WTC11 (cell line): ENCODE results near the gene TFF2. TPM values are rescaled to one million over a fixed set of nuclear protein-coding genes. Genes with fewer than 3 reads are reported as not detected.

Source experiments
- ATAC-seq: fragments of 200-7000 bp; cut with Tn5 transposase; 2 replicates; pipeline ENCODE4 v1.10.0; 2021; ENCODE audit warnings: mild to moderate bottlenecking, moderate library complexity
- CTCF ChIA-PET: fragments of 300-600 bp; sonication (Branson Sonifier 250); formaldehyde crosslinking; loops from one replicate; lab custom pipeline; 2021; ENCODE audit warnings: antibody characterized with exemption; lab: Charles Lee
- POLR2A ChIA-PET: fragments of 350-600 bp; sonication (Branson Sonifier 250); formaldehyde crosslinking; loops from one replicate; lab custom pipeline; 2021; ENCODE audit warnings: antibody characterized with exemption; lab: Charles Lee
- DNase-seq: peaks from one replicate; pipeline ENCODE4 v3.0.0; 2021; ENCODE audit warnings: low spot score
- H3K27ac Mint-ChIP-seq: 2 replicates; pipeline ENCODE4 v1.8.0; 2021; ENCODE audit warnings: mixed read lengths
- H3K27me3 Mint-ChIP-seq: 2 replicates; pipeline ENCODE4 v1.8.0; 2021; ENCODE audit warnings: low read depth, mild to moderate bottlenecking, moderate library complexity, mixed read lengths
- H3K36me3 Mint-ChIP-seq: 2 replicates; pipeline ENCODE4 v1.8.0; 2021; ENCODE audit warnings: mixed read lengths
- H3K4me1 Mint-ChIP-seq: 2 replicates; pipeline ENCODE4 v1.8.0; 2022; ENCODE audit warnings: mixed read lengths
- H3K4me3 Mint-ChIP-seq: 2 replicates; pipeline ENCODE4 v1.8.0; 2021; ENCODE audit warnings: mild to moderate bottlenecking, moderate library complexity, mixed read lengths
- H3K9me3 Mint-ChIP-seq: 2 replicates; pipeline ENCODE4 v1.8.0; 2021; ENCODE audit warnings: mixed read lengths
- CBFB ChIP-seq: sonication (generic); formaldehyde crosslinking; IDR thresholded peaks from 2 replicates; pipeline ENCODE4 v1.8.1; 2022; ENCODE audit warnings: mild to moderate bottlenecking, low read depth, missing genetic modification reagents
- ESRRA ChIP-seq: sonication (generic); formaldehyde crosslinking; IDR thresholded peaks from 2 replicates; pipeline ENCODE4 v1.8.1; 2022; ENCODE audit warnings: mild to moderate bottlenecking, missing genetic modification reagents, borderline replicate concordance
- ETV6 ChIP-seq: sonication (generic); formaldehyde crosslinking; IDR thresholded peaks from 2 replicates; pipeline ENCODE4 v1.8.1; 2022; ENCODE audit warnings: mild to moderate bottlenecking, missing genetic modification reagents
- FOXJ3 ChIP-seq: sonication (generic); formaldehyde crosslinking; IDR thresholded peaks from 2 replicates; pipeline ENCODE4 v1.9.0; 2021; ENCODE audit warnings: missing genetic modification reagents, mild to moderate bottlenecking, borderline replicate concordance
- FOXP1 ChIP-seq: sonication (generic); formaldehyde crosslinking; IDR thresholded peaks from 2 replicates; pipeline ENCODE4 v1.8.0; 2022; ENCODE audit warnings: missing genetic modification reagents, mild to moderate bottlenecking, moderate library complexity, borderline replicate concordance
- IRF2 ChIP-seq: sonication (generic); formaldehyde crosslinking; IDR thresholded peaks from 2 replicates; pipeline ENCODE4 v1.8.0; 2022; ENCODE audit warnings: low read depth, missing genetic modification reagents, borderline replicate concordance
- NFYB ChIP-seq: sonication (generic); formaldehyde crosslinking; conservative IDR thresholded peaks from 2 replicates; pipeline ENCODE4 v1.8.0; 2022; ENCODE audit warnings: low read depth, missing genetic modification reagents
- NR2C2 ChIP-seq: sonication (generic); formaldehyde crosslinking; IDR thresholded peaks from 2 replicates; pipeline ENCODE4 v1.8.0; 2022; ENCODE audit warnings: mild to moderate bottlenecking, missing genetic modification reagents
- SMAD3 ChIP-seq: sonication (generic); formaldehyde crosslinking; IDR thresholded peaks from 2 replicates; pipeline ENCODE4 v1.8.0; 2022; ENCODE audit warnings: missing genetic modification reagents, mild to moderate bottlenecking, borderline replicate concordance
- SOX15 ChIP-seq: fragments of 250-450 bp; sonication (Bioruptor Pico); IDR thresholded peaks from 2 replicates; pipeline ENCODE4 v1.9.0; 2021; ENCODE audit warnings: mild to moderate bottlenecking
- SP1 ChIP-seq: sonication (generic); formaldehyde crosslinking; conservative IDR thresholded peaks from 2 replicates; pipeline ENCODE4 v1.8.1; 2022; ENCODE audit warnings: missing genetic modification reagents
- TCF7 ChIP-seq: sonication (generic); formaldehyde crosslinking; IDR thresholded peaks from 2 replicates; pipeline ENCODE4 v1.8.0; 2022; ENCODE audit warnings: mild to moderate bottlenecking, low read depth, missing genetic modification reagents, moderate library complexity
- TEAD1 ChIP-seq: sonication (generic); formaldehyde crosslinking; IDR thresholded peaks from 2 replicates; pipeline ENCODE4 v1.8.0; 2022; ENCODE audit warnings: mild to moderate bottlenecking, missing genetic modification reagents
- TP53 ChIP-seq: sonication (generic); formaldehyde crosslinking; IDR thresholded peaks from 2 replicates; pipeline ENCODE4 v1.8.1; 2023; ENCODE audit warnings: mild to moderate bottlenecking, missing genetic modification reagents
- ZNF121 ChIP-seq: sonication (generic); formaldehyde crosslinking; IDR thresholded peaks from 2 replicates; pipeline ENCODE4 v1.8.0; 2023; ENCODE audit warnings: missing genetic modification reagents
- ZNF138 ChIP-seq: sonication (generic); formaldehyde crosslinking; conservative IDR thresholded peaks from 2 replicates; pipeline ENCODE4 v1.8.1; 2022; ENCODE audit warnings: mild to moderate bottlenecking, moderate library complexity, missing genetic modification reagents
- ZNF232 ChIP-seq: sonication (generic); formaldehyde crosslinking; IDR thresholded peaks from 2 replicates; pipeline ENCODE4 v1.8.0; 2022; ENCODE audit warnings: mild to moderate bottlenecking, missing genetic modification reagents
- ZNF396 ChIP-seq: fragments of 250-450 bp; sonication (Bioruptor Pico); IDR thresholded peaks from 2 replicates; pipeline ENCODE4 v1.8.0; 2021; ENCODE audit warnings: mild to moderate bottlenecking, moderate library complexity, borderline replicate concordance
- ZNF423 ChIP-seq: fragments of 250-450 bp; sonication (Bioruptor Pico); IDR thresholded peaks from 2 replicates; pipeline ENCODE4 v2.1.2; 2022; ENCODE audit warnings: mild to moderate bottlenecking, moderate library complexity
- total RNA-seq: library from RNA; stranded (reverse); gene quantifications from 3 replicates; pipeline ENCODE4 v1.2.3, GENCODE V29; 2021
- TF ChIP-seq, protein P1 (sequence below): sonication (generic); formaldehyde crosslinking; IDR thresholded peaks from 2 replicates; pipeline ENCODE4 v1.8.1; 2022; ENCODE audit warnings: low read depth, missing genetic modification reagents, borderline replicate concordance
- TF ChIP-seq, protein P2 (sequence below): sonication (generic); formaldehyde crosslinking; IDR thresholded peaks from 2 replicates; pipeline ENCODE4 v1.8.1; 2023; ENCODE audit warnings: mild to moderate bottlenecking, missing genetic modification reagents, moderate library complexity
- TF ChIP-seq, protein P3 (sequence below): fragments of 200-600 bp; IDR thresholded peaks from 2 replicates; pipeline ENCODE4 v1.8.0; 2022; ENCODE audit warnings: antibody characterized with exemption
- TF ChIP-seq, protein P4 (sequence below): sonication (generic); formaldehyde crosslinking; IDR thresholded peaks from 2 replicates; pipeline ENCODE4 v1.8.0; 2022; ENCODE audit warnings: mild to moderate bottlenecking, missing genetic modification reagents
- TF ChIP-seq, protein P5 (sequence below): fragments of 250-450 bp; sonication (Bioruptor Pico); IDR thresholded peaks from 2 replicates; pipeline ENCODE4 v1.9.0; 2021; ENCODE audit warnings: mild to moderate bottlenecking
- TF ChIP-seq, protein P6 (sequence below): sonication (generic); formaldehyde crosslinking; IDR thresholded peaks from 2 replicates; pipeline ENCODE4 v1.8.0; 2023; ENCODE audit warnings: missing genetic modification reagents
- TF ChIP-seq, protein P7 (sequence below): fragments of 250-450 bp; sonication (Bioruptor Pico); IDR thresholded peaks from 2 replicates; pipeline ENCODE4 v1.9.0; 2021; ENCODE audit warnings: mild to moderate bottlenecking

The TFF2 gene
- total RNA-seq, 1 experiment from 2014 or later: 0.33 TPM

DNA sequence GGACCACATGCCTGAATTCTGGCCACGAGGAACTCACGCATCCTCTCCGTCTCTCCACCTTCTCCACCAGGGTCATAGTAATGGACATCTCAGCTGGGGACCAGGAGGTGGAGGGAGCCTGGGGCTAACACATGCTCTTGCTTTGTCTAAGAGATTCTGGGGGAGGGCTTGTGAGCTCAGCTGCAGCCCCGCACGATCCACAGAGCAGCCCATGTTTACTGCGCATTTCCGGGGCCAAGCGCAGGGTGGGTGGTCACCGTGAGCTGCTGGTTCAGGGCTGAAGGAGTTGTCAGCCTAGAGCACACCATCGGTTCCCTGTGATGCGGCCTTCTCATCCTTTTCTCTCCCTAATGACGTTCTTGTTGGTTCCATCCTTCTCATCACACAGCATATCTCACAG lies 7.5 kb upstream of the TFF2 start (continued):
- no peak for TF ChIP-seq ZNF232 (CRISPR knock-in tag)
- TF ChIP-seq SP1 (CRISPR knock-in tag): no peak
- no peak for TF ChIP-seq ETV6
- no peak for TF ChIP-seq NR2C2 (CRISPR knock-in tag)

DNA sequence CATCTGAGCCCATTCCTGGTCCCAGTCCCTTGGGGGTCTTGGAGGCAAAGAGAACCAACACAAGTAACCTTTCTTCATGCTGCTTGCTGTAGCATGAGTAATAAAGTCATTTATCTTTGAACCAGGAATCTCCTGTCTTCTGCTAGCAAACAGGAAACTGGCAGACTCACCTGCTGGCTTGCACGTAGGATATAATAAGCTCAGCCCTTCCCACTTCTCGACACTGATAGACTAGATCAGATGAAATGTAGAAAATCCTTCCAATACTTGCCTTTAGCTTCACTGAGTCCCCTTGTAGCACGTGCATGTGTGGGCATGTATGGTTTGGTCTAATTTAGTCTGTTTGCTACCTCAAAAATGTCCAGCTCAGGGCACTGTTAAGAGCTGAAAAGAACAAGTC lies 6.5 kb upstream of the TFF2 start:
- H3K27ac Mint-ChIP-seq: no peak overlapping the region
- H3K4me3 Mint-ChIP-seq: no peak overlapping the region
- DNase-seq: no peak
- H3K4me1 Mint-ChIP-seq: no peaks in the 10 kb centered on the region
- TF ChIP-seq ESRRA: no peak
- TF ChIP-seq, protein P1, sequence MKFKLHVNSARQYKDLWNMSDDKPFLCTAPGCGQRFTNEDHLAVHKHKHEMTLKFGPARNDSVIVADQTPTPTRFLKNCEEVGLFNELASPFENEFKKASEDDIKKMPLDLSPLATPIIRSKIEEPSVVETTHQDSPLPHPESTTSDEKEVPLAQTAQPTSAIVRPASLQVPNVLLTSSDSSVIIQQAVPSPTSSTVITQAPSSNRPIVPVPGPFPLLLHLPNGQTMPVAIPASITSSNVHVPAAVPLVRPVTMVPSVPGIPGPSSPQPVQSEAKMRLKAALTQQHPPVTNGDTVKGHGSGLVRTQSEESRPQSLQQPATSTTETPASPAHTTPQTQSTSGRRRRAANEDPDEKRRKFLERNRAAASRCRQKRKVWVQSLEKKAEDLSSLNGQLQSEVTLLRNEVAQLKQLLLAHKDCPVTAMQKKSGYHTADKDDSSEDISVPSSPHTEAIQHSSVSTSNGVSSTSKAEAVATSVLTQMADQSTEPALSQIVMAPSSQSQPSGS (CRISPR knock-in tag): no peak
- no peak for TF ChIP-seq TP53 (CRISPR knock-in tag)
- TF ChIP-seq ZNF423 (CRISPR knock-in tag): no peak
- no peak for TF ChIP-seq CBFB (CRISPR knock-in tag)
- no peak for TF ChIP-seq ZNF138 (CRISPR knock-in tag)
- no peak for TF ChIP-seq ZNF232 (CRISPR knock-in tag)
- TF ChIP-seq TEAD1: no peak
- no peak for TF ChIP-seq NFYB
- no peak for TF ChIP-seq FOXP1 (CRISPR knock-in tag)
- TF ChIP-seq, protein P2, sequence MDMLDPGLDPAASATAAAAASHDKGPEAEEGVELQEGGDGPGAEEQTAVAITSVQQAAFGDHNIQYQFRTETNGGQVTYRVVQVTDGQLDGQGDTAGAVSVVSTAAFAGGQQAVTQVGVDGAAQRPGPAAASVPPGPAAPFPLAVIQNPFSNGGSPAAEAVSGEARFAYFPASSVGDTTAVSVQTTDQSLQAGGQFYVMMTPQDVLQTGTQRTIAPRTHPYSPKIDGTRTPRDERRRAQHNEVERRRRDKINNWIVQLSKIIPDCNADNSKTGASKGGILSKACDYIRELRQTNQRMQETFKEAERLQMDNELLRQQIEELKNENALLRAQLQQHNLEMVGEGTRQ: no peak
- TF ChIP-seq, protein P3, sequence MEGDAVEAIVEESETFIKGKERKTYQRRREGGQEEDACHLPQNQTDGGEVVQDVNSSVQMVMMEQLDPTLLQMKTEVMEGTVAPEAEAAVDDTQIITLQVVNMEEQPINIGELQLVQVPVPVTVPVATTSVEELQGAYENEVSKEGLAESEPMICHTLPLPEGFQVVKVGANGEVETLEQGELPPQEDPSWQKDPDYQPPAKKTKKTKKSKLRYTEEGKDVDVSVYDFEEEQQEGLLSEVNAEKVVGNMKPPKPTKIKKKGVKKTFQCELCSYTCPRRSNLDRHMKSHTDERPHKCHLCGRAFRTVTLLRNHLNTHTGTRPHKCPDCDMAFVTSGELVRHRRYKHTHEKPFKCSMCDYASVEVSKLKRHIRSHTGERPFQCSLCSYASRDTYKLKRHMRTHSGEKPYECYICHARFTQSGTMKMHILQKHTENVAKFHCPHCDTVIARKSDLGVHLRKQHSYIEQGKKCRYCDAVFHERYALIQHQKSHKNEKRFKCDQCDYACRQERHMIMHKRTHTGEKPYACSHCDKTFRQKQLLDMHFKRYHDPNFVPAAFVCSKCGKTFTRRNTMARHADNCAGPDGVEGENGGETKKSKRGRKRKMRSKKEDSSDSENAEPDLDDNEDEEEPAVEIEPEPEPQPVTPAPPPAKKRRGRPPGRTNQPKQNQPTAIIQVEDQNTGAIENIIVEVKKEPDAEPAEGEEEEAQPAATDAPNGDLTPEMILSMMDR: no peak
- no peak for TF ChIP-seq IRF2 (CRISPR knock-in tag)
- no peak for TF ChIP-seq TCF7
- TF ChIP-seq, protein P4, sequence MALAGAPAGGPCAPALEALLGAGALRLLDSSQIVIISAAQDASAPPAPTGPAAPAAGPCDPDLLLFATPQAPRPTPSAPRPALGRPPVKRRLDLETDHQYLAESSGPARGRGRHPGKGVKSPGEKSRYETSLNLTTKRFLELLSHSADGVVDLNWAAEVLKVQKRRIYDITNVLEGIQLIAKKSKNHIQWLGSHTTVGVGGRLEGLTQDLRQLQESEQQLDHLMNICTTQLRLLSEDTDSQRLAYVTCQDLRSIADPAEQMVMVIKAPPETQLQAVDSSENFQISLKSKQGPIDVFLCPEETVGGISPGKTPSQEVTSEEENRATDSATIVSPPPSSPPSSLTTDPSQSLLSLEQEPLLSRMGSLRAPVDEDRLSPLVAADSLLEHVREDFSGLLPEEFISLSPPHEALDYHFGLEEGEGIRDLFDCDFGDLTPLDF: no peak
- TF ChIP-seq, protein P5, sequence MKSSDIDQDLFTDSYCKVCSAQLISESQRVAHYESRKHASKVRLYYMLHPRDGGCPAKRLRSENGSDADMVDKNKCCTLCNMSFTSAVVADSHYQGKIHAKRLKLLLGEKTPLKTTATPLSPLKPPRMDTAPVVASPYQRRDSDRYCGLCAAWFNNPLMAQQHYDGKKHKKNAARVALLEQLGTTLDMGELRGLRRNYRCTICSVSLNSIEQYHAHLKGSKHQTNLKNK: no peak
- no peak for TF ChIP-seq SOX15 (CRISPR knock-in tag)
- ATAC-seq: no peak
- POLR2A ChIA-PET: no interaction called here
- peaks cover 12% of the 10 kb centered on the region for H3K36me3 Mint-ChIP-seq
- H3K27me3 Mint-ChIP-seq: no peaks in the 10 kb centered on the region; the same call in 1 of the 2 replicates
- H3K9me3 Mint-ChIP-seq: peaks cover 41% of the 10 kb centered on the region
- CTCF ChIA-PET: interaction anchor here (1.0 to 2.0 kb wide), 3 partner anchors 19 to 48 kb away, joined by 4 read pairs; no protein-coding TSS in a partner anchor

DNA sequence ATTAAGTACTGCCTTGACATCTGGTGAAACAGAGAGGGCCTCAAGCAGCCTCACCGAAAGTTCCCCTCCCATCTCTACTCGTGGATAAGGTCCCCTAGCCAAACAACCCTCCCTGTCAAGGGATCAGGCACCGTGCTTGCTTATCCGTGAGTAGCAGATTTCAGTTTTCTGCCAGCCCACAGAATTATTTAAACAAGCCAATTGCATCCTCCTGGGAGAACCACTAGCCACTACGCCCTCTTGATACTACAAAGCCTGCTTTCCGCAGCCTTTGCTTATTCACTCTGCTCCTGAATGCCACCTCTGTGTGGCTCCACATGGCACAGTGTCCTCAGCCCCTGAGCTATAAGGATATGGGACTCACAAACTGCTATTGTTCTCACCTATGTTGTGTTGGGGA lies 5.9 kb upstream of the TFF2 start:
- Mint-ChIP-seq H3K36me3 (peaks cover 12% of the 10 kb centered on the region), H3K27me3 (no peaks in the 10 kb centered on the region; the same call in 1 of the 2 replicates), H3K27ac (no peak overlapping the region), H3K4me3 (no peak overlapping the region), H3K4me1 (no peaks in the 10 kb centered on the region), H3K9me3 (peaks cover 41% of the 10 kb centered on the region)
- CTCF ChIA-PET: interaction anchor here (2.0 kb wide), 1 partner anchor 18 kb away, joined by 4 read pairs; no protein-coding TSS in a partner anchor
- POLR2A ChIA-PET: no interaction called here
- ATAC-seq: no peak
- DNase-seq: no peak
- no peak for TF ChIP-seq ZNF396 (CRISPR knock-in tag)
- no peak for TF ChIP-seq TEAD1
- TF ChIP-seq, protein P6, sequence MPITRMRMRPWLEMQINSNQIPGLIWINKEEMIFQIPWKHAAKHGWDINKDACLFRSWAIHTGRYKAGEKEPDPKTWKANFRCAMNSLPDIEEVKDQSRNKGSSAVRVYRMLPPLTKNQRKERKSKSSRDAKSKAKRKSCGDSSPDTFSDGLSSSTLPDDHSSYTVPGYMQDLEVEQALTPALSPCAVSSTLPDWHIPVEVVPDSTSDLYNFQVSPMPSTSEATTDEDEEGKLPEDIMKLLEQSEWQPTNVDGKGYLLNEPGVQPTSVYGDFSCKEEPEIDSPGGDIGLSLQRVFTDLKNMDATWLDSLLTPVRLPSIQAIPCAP (CRISPR knock-in tag): no peak
- TF ChIP-seq, protein P4: no peak
- no peak for TF ChIP-seq FOXJ3 (CRISPR knock-in tag)
- TF ChIP-seq, protein P7, sequence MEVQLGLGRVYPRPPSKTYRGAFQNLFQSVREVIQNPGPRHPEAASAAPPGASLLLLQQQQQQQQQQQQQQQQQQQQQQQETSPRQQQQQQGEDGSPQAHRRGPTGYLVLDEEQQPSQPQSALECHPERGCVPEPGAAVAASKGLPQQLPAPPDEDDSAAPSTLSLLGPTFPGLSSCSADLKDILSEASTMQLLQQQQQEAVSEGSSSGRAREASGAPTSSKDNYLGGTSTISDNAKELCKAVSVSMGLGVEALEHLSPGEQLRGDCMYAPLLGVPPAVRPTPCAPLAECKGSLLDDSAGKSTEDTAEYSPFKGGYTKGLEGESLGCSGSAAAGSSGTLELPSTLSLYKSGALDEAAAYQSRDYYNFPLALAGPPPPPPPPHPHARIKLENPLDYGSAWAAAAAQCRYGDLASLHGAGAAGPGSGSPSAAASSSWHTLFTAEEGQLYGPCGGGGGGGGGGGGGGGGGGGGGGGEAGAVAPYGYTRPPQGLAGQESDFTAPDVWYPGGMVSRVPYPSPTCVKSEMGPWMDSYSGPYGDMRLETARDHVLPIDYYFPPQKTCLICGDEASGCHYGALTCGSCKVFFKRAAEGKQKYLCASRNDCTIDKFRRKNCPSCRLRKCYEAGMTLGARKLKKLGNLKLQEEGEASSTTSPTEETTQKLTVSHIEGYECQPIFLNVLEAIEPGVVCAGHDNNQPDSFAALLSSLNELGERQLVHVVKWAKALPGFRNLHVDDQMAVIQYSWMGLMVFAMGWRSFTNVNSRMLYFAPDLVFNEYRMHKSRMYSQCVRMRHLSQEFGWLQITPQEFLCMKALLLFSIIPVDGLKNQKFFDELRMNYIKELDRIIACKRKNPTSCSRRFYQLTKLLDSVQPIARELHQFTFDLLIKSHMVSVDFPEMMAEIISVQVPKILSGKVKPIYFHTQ: no peak
- TF ChIP-seq SMAD3 (CRISPR knock-in tag): no peak
- TF ChIP-seq ZNF121: no peak
